GM11168 (cell line): Measurements from ENCODE around the gene TBPL1.
"Not testable (repeated sequence)": the region's sequence is repeated elsewhere in the genome, so short reads cannot be mapped to it uniquely, and the experiment has no call there.

ENCODE experiments used
- in situ Hi-C: fragments of 300-500 bp; cut with MboI; formaldehyde crosslinking; loops from one replicate; pipeline ENCODE4 v1.12.0; 2022; ENCODE audit warnings: low sequenced_read_pairs; ENCODE audit not compliant: unreplicated experiment

The TBPL1 gene

GRCh38 chr6:133951881-133952814 is 876 bp upstream of the TBPL1 start:
- in situ Hi-C loops: no loop called here

GRCh38 chr6:133953634-133954415 is 801 bp downstream of the TBPL1 start:
- in situ Hi-C loops: no loop called here

- in situ Hi-C loops: no loop called here
These were observed 1.9 kb downstream of the TBPL1 start for GRCh38 chr6:133954657-133955576.

- in situ Hi-C loops: no loop called here
These were observed 2.8 kb downstream of the TBPL1 start for GRCh38 chr6:133955582-133956415.

- in situ Hi-C loops: no loop called here
These were observed 3.5 kb downstream of the TBPL1 start for GRCh38 chr6:133956416-133957049.

GRCh38 chr6:133957227-133957626 is 4.2 kb downstream of the TBPL1 start:
- in situ Hi-C loops: no loop called here

- in situ Hi-C loops: no loop called here
These were observed 4.8 kb downstream of the TBPL1 start for GRCh38 chr6:133957780-133958242.

GRCh38 chr6:133958791-133959190 is 5.8 kb downstream of the TBPL1 start:
- in situ Hi-C loops: no loop called here

- in situ Hi-C loops: no loop called here
These were observed 6.8 kb downstream of the TBPL1 start for GRCh38 chr6:133959667-133960368.

GRCh38 chr6:133961831-133962230 is 8.8 kb downstream of the TBPL1 start:
- in situ Hi-C loops: no loop called here

- in situ Hi-C loops: no loop called here
These were observed 11.0 kb downstream of the TBPL1 start for GRCh38 chr6:133964052-133964451.

GRCh38 chr6:133964702-133965101 is 11.7 kb downstream of the TBPL1 start:
- in situ Hi-C loops: no loop called here

GRCh38 chr6:133965817-133966360 is 12.9 kb downstream of the TBPL1 start:
- in situ Hi-C loops: no loop called here

GRCh38 chr6:133966654-133967329 is 13.8 kb downstream of the TBPL1 start:
- in situ Hi-C loops: no loop called here

- in situ Hi-C loops: no loop called here
These were observed 14.3 kb downstream of the TBPL1 start for GRCh38 chr6:133967347-133967746.

- in situ Hi-C loops: not testable (repeated sequence)
These were observed 14.8 kb downstream of the TBPL1 start for GRCh38 chr6:133967835-133968234.

GRCh38 chr6:133969285-133969920 is 16.4 kb downstream of the TBPL1 start:
- in situ Hi-C loops: no loop called here
